HepG2 (cell line): ENCODE data around the gene LRP1-AS. TPM values are rescaled to one million over a fixed set of nuclear protein-coding genes. Genes with fewer than 3 reads are reported as not detected.

Source experiments
- ARID3A ChIP-seq: IDR thresholded peaks from 2 replicates; pipeline ENCODE4 v1.6.1; 2012; ENCODE audit warnings: low read depth, low read length, improper control_type of control experiment
- ERF ChIP-seq: IDR thresholded peaks from 2 replicates; pipeline ENCODE4 v1.6.1; 2018; ENCODE audit warnings: missing biosample characterization, missing genetic modification reagents
- FOXC1 ChIP-seq: sonication (generic); formaldehyde crosslinking; IDR thresholded peaks from 2 replicates; pipeline ENCODE4 v1.8.0; 2022; ENCODE audit warnings: mild to moderate bottlenecking, missing genetic modification reagents, borderline replicate concordance
- MIER2 ChIP-seq: IDR thresholded peaks from 2 replicates; pipeline ENCODE4 v1.6.1; 2016; ENCODE audit warnings: missing biosample characterization, missing genetic modification reagents
- POLR2G ChIP-seq: fragments of 200-400 bp; formaldehyde crosslinking; IDR thresholded peaks from 2 replicates; pipeline ENCODE4 v1.6.1; 2018; ENCODE audit warnings: mild to moderate bottlenecking, low read depth, low read length, moderate library complexity
- RAD21 ChIP-seq: fragments of 450-650 bp; formaldehyde crosslinking; IDR thresholded peaks from 2 replicates; pipeline ENCODE4 v1.5.0; 2020; ENCODE audit warnings: mild to moderate bottlenecking
- SMAD9 ChIP-seq: sonication (generic); formaldehyde crosslinking; IDR thresholded peaks from 2 replicates; pipeline ENCODE4 v1.5.1; 2020; ENCODE audit warnings: mild to moderate bottlenecking, missing genetic modification reagents
- SOX13 ChIP-seq, 3 experiments: fragments of 450-650 bp in 1 of 3; sonication (generic) in 1 of 3; formaldehyde crosslinking in 1 of 3; IDR thresholded peaks in 2 of 3; conservative IDR thresholded peaks in 1 of 3; 2 replicates each; pipeline versions ENCODE4 v1.5.0 to v1.6.1; 2016 to 2020; ENCODE audit warnings: antibody characterized with exemption in 1 of 3, mild to moderate bottlenecking in 1 of 3, missing compliant biosample characterization in 1 of 3, missing genetic modification reagents in 1 of 3, moderate library complexity in 1 of 3
- TSC22D2 ChIP-seq: sonication (generic); formaldehyde crosslinking; IDR thresholded peaks from 2 replicates; pipeline ENCODE4 v1.5.1; 2020; ENCODE audit warnings: missing genetic modification reagents, mild to moderate bottlenecking, borderline replicate concordance
- ZNF142 ChIP-seq: sonication (generic); formaldehyde crosslinking; IDR thresholded peaks from 2 replicates; pipeline ENCODE4 v1.4.0; 2020; ENCODE audit warnings: missing genetic modification reagents
- ZNF260 ChIP-seq: sonication (generic); formaldehyde crosslinking; IDR thresholded peaks from 2 replicates; pipeline ENCODE4 v1.4.0; 2020; ENCODE audit warnings: missing genetic modification reagents, low read depth, mild to moderate bottlenecking, borderline replicate concordance
- ZNF34 ChIP-seq: sonication (generic); formaldehyde crosslinking; IDR thresholded peaks from 2 replicates; pipeline ENCODE4 v1.4.0; 2020; ENCODE audit warnings: mild to moderate bottlenecking, missing genetic modification reagents, borderline replicate concordance
- ZNF644 ChIP-seq: IDR thresholded peaks from 2 replicates; pipeline ENCODE4 v1.6.1; 2016; ENCODE audit warnings: low read depth
- polyA plus RNA-seq, 8 experiments: library from polyadenylated mRNA; depleted of rRNA in 3 of 8; stranded (reverse) in 7 of 8; unstranded in 1 of 8; fragments of >200 nt; fragmentation: Illumina TruSeq in 4 of 8; extraction: Trizol in 4 of 8; gene quantifications; 2 replicates each; pipeline versions ENCODE4 v1.2.1 to v1.2.3, GENCODE V29; 2011 to 2016; ENCODE audit warnings: low read depth in 4 of 8, missing spikeins in 1 of 8, mixed read lengths in 1 of 8; ENCODE audit not compliant: insufficient read depth in 1 of 8
- total RNA-seq, 5 experiments: library from RNA; depleted of rRNA; stranded (reverse); fragments of >200 nt; fragmentation: Illumina TruSeq; extraction: Trizol; gene quantifications; 2 replicates each; pipeline ENCODE4 v1.2.3, GENCODE V29; 2016; ENCODE audit warnings: low read depth in 1 of 5
- TF ChIP-seq, protein P1 (sequence below): sonication (generic); formaldehyde crosslinking; IDR thresholded peaks from 2 replicates; pipeline ENCODE4 v1.8.1; 2022; ENCODE audit warnings: low read depth, mild to moderate bottlenecking, missing genetic modification reagents

The LRP1-AS gene
- total and polyA plus RNA-seq, 2 of the 13 experiments (the other 11 are each of a cell fraction or from before 2014, with no cell fraction given), result 0.20 TPM; not detected in 1

DNA sequence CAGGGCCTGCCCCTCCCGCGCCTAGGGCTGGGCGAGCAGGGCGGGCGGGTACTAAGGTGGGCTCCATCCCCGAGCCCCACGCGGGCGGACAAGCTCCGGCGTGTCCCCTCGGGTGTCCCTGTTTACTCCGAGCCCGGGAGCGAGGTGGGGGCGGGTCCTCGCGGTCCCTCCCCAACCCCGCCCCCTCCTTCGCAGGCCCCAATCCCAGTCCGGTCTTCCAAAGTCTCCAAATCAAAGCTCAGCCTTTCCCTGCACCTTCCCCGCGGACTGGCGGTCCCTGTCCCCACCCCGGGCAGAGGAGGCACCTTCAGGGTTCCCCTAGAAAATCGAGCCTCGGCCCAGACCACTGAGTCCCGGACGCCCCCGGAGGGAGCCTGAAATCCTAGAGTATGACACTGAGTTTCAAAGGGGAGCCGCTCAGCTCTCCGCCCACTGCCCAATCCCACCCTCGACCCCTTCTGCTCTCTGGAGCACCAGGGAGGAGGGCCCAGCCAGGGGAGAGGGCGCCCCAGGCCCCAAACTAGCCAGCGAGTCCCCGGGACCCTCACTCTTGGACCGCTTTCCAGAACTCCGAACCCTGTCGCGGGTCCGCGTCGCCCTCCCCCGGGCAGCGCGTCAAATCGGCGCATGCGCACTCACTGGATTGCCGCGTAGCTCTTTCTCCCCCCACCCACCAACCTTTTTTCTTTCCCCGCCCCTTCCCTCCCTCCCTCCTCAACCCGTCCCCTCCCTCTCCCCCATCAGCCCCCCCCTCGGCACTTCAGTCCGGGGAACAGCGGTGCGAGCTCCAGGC lies 19.5 kb downstream of the LRP1-AS start, which contains the start of gene LRP1 (continued):
- TF ChIP-seq ZNF142 (CRISPR knock-in tag) (no peak), SMAD9 (CRISPR knock-in tag) (peak; percentile 70; the same call in 1 of the 2 replicates), FOXC1 (CRISPR knock-in tag) (0 out of 2 replicates have a peak, but pooled peaks have one; percentile 64), MIER2 (CRISPR knock-in tag) (no peak), ZNF644 (no peak), SOX13 (IDR thresholded peaks at IDR 0.05) (no peak), SOX13 (CRISPR knock-in tag; conservative IDR thresholded peaks at IDR 0.05 in 1 of 2, IDR thresholded peaks at IDR 0.05 in 1 of 2) (peak in 1 of 2 experiments; percentile 8; a peak in 1 of 4 replicates), ZNF260 (CRISPR knock-in tag) (no peak), POLR2G (peak; percentile 80), ERF (CRISPR knock-in tag) (peak; percentile 25; the same call in 1 of the 2 replicates), TSC22D2 (0 out of 2 replicates have a peak, but pooled peaks have one; percentile 67), ARID3A (no peak), ZNF34 (CRISPR knock-in tag) (no peak), RAD21 (CRISPR knock-in tag) (0 out of 2 replicates have a peak, but pooled peaks have one; percentile 7)
- TF ChIP-seq, protein P1, sequence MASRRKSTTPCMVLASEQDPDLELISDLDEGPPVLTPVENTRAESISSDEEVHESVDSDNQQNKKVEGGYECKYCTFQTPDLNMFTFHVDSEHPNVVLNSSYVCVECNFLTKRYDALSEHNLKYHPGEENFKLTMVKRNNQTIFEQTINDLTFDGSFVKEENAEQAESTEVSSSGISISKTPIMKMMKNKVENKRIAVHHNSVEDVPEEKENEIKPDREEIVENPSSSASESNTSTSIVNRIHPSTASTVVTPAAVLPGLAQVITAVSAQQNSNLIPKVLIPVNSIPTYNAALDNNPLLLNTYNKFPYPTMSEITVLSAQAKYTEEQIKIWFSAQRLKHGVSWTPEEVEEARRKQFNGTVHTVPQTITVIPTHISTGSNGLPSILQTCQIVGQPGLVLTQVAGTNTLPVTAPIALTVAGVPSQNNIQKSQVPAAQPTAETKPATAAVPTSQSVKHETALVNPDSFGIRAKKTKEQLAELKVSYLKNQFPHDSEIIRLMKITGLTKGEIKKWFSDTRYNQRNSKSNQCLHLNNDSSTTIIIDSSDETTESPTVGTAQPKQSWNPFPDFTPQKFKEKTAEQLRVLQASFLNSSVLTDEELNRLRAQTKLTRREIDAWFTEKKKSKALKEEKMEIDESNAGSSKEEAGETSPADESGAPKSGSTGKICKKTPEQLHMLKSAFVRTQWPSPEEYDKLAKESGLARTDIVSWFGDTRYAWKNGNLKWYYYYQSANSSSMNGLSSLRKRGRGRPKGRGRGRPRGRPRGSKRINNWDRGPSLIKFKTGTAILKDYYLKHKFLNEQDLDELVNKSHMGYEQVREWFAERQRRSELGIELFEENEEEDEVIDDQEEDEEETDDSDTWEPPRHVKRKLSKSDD, result peak; percentile 32; the same call in 1 of the 2 replicates
